Measurements from ENCODE around the gene PDE4D.

GRCh38 chr5:59102437-59102836 lies 791.1 kb downstream of the PDE4D start:
- TF ChIP-seq CTCF (conservative IDR thresholded peaks at IDR 0.05; ENCODE audit: low read depth, low read length) = no peak
- TF ChIP-seq EZH2 (IDR thresholded peaks at IDR 0.05; ENCODE audit: borderline replicate concordance, low read depth, low read length, poor library complexity, severe bottlenecking) = no peak
